Activated naive CD4-positive, alpha-beta T cell treated with anti-CD3 and anti-CD28 coated beads, Interleukin-2, amount 50 U/mL, for 24 hours (primary cell): ENCODE measurements around the gene LIX1L.

Source experiments
- H3K27ac Mint-ChIP-seq: one replicate; pipeline ENCODE4 v1.8.0; 2021; ENCODE audit warnings: mild to moderate bottlenecking, mixed read lengths
- H3K27me3 Mint-ChIP-seq: one replicate; pipeline ENCODE4 v1.8.0; 2021; ENCODE audit warnings: mixed read lengths
- H3K36me3 Mint-ChIP-seq: one replicate; pipeline ENCODE4 v1.8.0; 2021; ENCODE audit warnings: mixed read lengths
- H3K4me1 Mint-ChIP-seq: one replicate; pipeline ENCODE4 v1.8.0; 2021; ENCODE audit warnings: mixed read lengths
- H3K4me3 Mint-ChIP-seq: one replicate; pipeline ENCODE4 v1.8.0; 2021; ENCODE audit warnings: mild to moderate bottlenecking, mixed read lengths
- H3K9me3 Mint-ChIP-seq: one replicate; pipeline ENCODE4 v1.8.0; 2021; ENCODE audit warnings: mixed read lengths

The LIX1L gene

DNA sequence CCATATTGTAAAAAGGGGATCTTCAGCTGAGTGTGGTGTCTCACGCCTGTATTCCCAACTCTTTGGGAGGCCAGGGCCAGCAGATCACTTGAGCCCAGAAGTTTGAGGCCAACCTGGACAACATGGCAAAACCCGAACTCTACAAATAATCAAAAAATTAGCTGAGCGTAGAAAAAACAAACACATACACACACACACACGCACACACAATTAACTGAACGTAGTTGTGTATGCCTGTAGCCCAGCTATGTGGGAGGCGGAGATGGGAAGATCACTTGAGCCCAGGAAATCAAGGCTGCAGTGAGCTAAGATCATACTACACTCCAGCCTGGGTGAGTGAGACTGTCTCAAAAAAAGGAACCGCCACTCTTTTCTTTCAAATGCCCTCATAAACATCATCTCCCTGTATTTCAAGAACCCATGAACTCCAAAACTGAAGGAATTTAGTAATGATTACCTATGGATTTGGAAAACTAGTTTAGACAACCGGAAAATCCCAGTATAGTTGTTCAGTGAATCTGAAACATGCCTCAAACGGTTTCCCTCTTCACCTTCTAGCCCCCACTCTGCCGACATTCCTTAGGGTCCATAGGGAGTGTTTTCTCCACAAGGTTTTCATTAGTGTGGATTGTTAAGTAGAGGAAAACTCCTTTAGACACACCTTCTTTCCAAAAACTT, 34.1 kb upstream of the LIX1L start:
- Mint-ChIP-seq H3K9me3 (no peaks in the 10 kb centered on the region), H3K36me3 (peaks cover 28% of the 10 kb centered on the region), H3K4me1 (peaks cover 59% of the 10 kb centered on the region), H3K27me3 (no peaks in the 10 kb centered on the region), H3K4me3 (peak overlapping the region; percentile 91), H3K27ac (peak overlapping the region; percentile 88)

DNA sequence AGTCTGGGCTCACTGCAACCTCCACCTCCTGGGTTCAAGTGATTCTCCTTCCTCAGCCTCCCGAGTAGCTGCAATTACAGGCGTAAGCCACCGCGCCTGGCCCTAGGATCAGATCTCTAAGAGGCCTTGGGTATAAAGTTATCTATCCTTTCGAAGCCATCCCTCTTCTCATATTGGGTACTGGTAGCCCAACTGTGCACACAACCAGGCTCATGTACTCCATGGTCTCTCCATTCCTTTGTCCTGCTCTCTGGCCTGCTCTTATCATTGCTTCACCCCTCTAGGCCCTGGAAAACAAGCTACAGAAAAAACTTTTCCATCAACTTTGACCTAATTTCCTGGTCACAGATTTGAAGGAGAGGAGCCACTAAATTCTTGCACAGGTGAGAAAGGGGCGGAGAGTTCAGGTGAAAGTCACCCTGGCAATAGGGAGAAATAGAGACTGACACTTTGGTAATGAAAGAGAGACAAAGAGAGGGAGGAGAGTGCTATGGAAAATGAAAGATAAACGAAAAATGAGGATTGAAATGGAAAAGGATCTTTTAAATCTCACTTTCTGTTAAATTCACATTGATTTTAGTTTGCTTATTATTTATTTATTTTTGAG, 32.5 kb upstream of the LIX1L start:
- H3K4me3 Mint-ChIP-seq: no peak overlapping the region
- H3K27ac Mint-ChIP-seq: peak overlapping the region; percentile 92
- peaks cover 59% of the 10 kb centered on the region for H3K4me1 Mint-ChIP-seq
- peaks cover 26% of the 10 kb centered on the region for H3K36me3 Mint-ChIP-seq
- H3K27me3 Mint-ChIP-seq: no peaks in the 10 kb centered on the region
- no peaks in the 10 kb centered on the region for H3K9me3 Mint-ChIP-seq

DNA sequence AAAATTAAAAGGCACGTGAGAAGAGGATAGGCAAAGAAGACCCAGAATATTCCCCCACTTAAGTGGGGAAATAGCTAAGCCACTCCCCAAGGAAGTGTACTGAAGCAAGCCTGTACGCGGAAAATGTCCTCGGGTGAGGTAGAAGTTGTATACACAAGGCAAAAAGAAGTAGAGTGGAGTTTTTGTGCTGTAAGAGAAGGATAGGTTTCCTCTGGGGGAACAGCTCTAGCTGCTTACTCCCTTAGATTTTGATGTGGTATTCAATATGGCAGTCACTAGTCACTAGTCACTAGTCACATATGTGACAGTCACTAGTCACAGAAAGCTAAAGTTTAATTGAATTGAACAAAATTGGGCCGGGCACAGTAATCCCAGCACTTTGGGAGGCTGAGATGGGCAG, 31.0 kb upstream of the LIX1L start:
- peaks cover 14% of the 10 kb centered on the region for H3K36me3 Mint-ChIP-seq
- no peaks in the 10 kb centered on the region for H3K9me3 Mint-ChIP-seq
- peak overlapping the region; percentile 85 for H3K27ac Mint-ChIP-seq
- H3K4me3 Mint-ChIP-seq: peak overlapping the region; percentile 43
- peaks cover 54% of the 10 kb centered on the region for H3K4me1 Mint-ChIP-seq
- no peaks in the 10 kb centered on the region for H3K27me3 Mint-ChIP-seq

DNA sequence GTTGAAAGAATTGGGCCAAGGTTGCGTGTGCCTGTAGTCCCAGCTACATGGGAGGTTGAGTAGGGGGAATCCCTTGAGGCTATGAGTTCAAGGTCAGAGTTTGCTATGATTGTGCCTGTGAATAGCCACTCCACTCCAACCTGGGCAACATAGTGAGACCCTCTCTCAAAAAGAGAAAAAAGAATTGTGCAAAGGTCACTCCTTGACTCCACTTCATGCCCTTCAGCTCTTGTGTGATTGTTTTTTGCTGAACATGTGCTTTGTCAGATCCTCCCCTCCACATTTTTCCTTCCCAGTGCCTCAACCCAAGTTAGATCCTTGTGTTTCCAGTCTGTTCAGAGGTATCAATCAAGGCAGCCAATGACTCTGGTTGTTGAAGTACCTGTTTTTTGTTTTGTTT, 30.1 kb upstream of the LIX1L start:
- H3K4me1 Mint-ChIP-seq: peaks cover 46% of the 10 kb centered on the region
- no peaks in the 10 kb centered on the region for H3K9me3 Mint-ChIP-seq
- no peaks in the 10 kb centered on the region for H3K27me3 Mint-ChIP-seq
- peak overlapping the region; percentile 25 for H3K27ac Mint-ChIP-seq
- H3K4me3 Mint-ChIP-seq: no peak overlapping the region
- peaks cover 8% of the 10 kb centered on the region for H3K36me3 Mint-ChIP-seq

DNA sequence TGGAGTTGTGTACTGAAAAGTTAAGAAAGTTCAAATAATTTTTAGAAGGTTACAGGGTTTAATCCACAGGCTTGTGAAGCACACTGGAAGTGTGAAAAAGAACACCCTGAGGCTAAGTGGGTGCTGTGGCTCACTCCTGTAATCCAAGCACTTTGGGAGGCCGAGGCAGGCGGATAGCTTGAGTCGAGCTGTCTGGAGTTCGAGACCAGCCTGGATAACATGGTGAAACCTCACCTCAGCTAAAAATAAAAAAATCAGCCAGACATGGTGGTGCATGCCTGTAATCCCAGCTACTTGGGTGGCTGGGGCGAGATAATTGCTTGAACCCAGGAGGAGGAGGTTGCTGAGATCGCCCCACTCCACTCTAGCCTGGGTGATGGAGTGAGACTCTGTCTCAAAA, 28.7 kb upstream of the LIX1L start:
- Mint-ChIP-seq H3K27ac (no peak overlapping the region), H3K4me1 (peaks cover 32% of the 10 kb centered on the region), H3K36me3 (no peaks in the 10 kb centered on the region), H3K27me3 (no peaks in the 10 kb centered on the region), H3K4me3 (no peak overlapping the region), H3K9me3 (no peaks in the 10 kb centered on the region)

DNA sequence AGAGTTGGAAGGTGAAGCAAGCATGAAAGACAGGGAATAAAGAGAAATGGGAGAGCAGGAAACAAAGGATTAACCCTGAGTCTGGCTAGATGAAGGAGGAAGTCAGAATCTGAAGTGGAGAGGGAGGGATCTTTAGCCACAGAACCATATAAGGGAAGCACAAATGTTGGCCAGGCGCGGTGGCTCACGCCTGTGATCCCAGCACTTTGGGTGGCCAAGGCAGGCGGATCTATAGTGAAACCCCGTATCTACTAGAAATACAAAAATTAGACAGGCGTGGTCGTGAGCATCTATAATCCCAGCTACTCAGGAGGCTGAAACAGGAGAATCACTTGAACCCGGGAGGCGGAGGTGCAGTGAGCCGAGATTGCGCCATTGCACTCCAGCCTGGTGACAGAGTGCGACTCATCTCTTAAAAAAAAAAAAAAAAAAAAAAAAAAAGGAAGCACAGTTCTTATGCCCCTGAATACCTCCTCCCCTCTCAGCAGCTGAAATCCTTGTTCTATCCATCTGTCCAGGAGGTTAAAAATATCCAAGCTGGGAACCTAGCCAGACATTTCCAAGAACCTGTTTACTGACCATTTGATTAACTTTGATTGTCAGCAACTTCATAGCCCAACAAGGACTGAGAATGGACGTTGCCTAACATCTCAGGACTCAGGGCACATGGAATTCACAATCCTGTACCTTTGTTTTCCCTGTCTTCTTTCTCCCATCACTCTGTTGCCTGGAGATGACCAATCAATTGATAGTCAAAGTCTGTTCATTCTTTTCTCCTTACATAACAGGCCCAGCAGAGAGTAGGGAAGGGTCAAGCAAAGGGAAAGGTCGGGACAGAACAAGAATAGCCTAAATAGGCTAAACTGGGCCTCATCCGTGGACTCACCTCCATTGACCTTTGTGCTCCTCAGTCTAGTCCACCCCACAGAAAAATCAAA, 28.0 kb upstream of the LIX1L start:
- Mint-ChIP-seq H3K27ac (peak overlapping the region; percentile 90), H3K4me3 (peak overlapping the region; percentile 51), H3K27me3 (no peaks in the 10 kb centered on the region), H3K9me3 (no peaks in the 10 kb centered on the region), H3K4me1 (peaks cover 24% of the 10 kb centered on the region), H3K36me3 (no peaks in the 10 kb centered on the region)

DNA sequence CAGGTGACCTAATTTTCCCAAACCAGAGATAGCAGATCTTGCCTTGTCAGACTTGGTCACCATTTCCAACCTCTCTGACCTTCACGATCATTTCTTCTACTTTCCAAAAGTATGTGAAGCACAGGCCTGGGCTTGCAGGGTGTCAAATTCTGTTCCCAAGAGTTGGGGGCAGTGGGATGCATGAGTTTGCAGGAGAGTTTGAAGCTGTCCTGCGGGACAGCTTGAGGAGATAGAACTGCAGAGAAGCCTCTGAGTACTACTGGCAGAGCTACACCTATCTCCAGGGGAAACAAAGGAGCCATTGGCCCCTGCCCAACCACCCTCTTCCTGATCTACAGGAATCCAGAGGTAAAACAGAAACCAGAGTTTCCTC, 27.3 kb upstream of the LIX1L start:
- H3K4me3 Mint-ChIP-seq: peak overlapping the region; percentile 49
- no peaks in the 10 kb centered on the region for H3K27me3 Mint-ChIP-seq
- peaks cover 18% of the 10 kb centered on the region for H3K4me1 Mint-ChIP-seq
- H3K36me3 Mint-ChIP-seq: no peaks in the 10 kb centered on the region
- peak overlapping the region; percentile 90 for H3K27ac Mint-ChIP-seq
- H3K9me3 Mint-ChIP-seq: no peaks in the 10 kb centered on the region

DNA sequence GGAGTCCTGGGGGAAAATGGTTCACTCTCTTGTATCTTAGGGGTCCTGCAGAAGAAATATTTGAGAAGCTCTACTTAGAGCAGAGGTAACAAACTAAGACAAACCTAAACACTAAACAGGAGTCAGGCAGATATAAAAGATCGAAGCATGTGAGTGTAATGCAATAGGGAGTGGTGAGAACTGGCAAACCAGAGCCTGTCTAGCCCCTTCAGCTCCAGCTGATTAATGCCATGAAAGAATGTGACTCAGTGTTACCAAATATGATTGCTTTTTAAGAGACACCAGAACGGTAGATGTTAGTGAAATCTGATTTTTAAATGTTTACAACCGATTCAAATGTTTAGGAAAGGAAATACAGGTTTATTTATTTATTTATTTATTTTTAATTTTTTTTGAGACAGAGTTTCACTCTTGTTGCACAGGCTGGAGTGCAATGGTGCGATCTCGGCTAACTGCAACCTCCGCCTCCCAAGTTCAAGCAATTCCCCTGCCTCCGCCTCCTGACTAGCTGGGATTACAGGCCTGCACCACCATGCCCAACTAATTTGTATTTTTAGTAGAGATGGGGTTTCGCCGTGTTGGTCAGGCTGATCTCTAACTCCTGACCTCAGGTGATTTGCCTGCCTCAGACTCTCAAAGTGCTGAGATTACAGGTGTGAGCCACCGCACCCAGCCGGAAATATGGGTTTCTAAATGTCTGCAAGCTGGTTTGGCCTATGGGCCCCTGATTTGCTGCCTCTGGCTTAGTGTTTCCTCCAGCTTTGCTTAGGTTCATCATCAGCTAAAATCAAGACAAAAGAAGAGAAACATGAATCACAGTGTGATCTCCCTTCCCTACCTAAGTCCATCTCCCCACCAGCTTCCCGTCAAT, 26.4 kb upstream of the LIX1L start:
- peak overlapping the region; percentile 49 for H3K4me3 Mint-ChIP-seq
- H3K9me3 Mint-ChIP-seq: no peaks in the 10 kb centered on the region
- peaks cover 17% of the 10 kb centered on the region for H3K4me1 Mint-ChIP-seq
- peak overlapping the region; percentile 91 for H3K27ac Mint-ChIP-seq
- H3K36me3 Mint-ChIP-seq: no peaks in the 10 kb centered on the region
- H3K27me3 Mint-ChIP-seq: no peaks in the 10 kb centered on the region

DNA sequence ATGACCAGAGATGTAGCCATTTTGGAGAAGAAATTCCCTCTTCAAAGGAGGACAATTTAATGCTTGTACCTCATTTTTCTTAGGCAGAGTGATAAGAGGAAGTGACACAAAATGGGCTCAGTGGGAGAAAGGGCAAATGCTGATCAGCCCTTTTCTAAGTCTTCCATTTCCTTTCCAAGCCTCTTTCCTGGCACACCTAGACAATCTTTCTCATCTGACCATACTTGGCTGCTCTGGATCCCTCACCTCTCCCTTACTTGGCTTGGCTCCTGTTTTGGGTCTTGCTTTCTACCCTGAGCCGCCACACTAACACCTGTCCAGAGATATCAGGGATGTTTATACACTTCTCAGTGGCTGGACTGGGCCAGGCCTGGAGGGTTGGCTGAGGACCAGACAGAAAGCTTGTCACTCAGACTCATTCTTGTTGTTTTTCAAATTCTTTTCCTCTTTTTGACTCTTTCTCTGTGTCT, 25.4 kb upstream of the LIX1L start:
- Mint-ChIP-seq H3K9me3 (no peaks in the 10 kb centered on the region), H3K27ac (peak overlapping the region; percentile 91), H3K4me3 (peak overlapping the region; percentile 52), H3K4me1 (peaks cover 9% of the 10 kb centered on the region), H3K36me3 (no peaks in the 10 kb centered on the region), H3K27me3 (no peaks in the 10 kb centered on the region)

DNA sequence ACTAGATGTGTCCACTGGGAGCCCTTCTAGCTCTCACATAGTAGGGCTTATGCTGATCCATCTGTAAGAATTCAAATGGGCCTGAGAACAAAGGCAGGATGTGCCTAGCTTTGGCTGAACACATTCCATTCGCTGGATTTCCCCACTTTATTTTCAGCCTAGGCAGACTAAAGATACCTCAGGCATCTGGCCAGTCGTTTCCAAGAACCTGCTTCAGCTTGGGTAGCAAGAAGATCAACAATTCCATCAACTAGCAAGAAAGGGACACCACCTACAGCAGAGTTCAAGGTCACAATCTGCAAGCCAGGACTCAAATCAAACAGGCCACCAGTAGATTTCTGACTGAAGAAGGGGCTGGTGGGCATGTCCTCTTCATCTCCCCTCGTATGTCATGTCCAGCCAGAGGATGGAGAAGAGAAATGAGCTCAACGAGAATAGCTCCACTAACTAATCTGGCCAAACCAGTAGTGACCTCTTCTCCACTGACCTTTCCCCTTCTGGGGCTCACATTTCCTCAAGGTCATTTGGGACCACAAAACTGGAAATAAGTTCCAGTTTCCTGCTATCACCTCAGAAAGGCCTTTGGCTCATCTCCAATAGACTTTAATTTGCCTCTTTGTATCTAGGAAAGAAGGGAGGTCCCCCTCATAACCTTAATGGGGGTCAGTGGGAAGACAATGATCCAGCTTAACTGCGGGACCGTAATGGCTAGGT, 24.4 kb upstream of the LIX1L start:
- no peak overlapping the region for H3K4me3 Mint-ChIP-seq
- no peaks in the 10 kb centered on the region for H3K4me1 Mint-ChIP-seq
- peak overlapping the region; percentile 91 for H3K27ac Mint-ChIP-seq
- no peaks in the 10 kb centered on the region for H3K27me3 Mint-ChIP-seq
- no peaks in the 10 kb centered on the region for H3K9me3 Mint-ChIP-seq
- H3K36me3 Mint-ChIP-seq: no peaks in the 10 kb centered on the region

DNA sequence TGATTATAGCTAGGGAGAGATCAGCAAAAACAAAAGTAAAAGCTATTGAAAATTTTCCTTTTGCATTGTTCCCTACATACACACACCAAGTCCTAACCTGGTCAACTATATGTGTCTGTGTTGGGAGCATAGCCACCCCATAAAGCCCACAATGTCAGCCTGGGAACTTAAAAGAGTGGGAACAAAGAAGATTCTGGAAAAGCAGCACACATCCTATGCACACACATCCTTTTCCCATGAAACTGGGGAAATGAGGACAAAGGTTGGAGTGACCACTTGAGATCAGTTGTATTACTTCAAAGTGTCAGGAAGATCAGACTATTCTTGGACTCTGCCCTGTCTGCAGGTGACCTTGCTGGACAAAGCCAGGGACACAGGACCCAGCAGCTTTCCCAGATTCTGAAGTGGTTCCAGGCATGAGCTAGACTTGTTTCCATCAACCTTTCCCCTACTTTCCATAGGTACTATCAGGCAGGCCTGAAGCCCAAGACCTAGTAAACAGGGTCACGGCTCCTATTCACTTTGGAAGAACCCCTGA, 22.7 kb upstream of the LIX1L start:
- no peaks in the 10 kb centered on the region for H3K36me3 Mint-ChIP-seq
- no peak overlapping the region for H3K4me3 Mint-ChIP-seq
- H3K27me3 Mint-ChIP-seq: no peaks in the 10 kb centered on the region
- H3K9me3 Mint-ChIP-seq: no peaks in the 10 kb centered on the region
- H3K27ac Mint-ChIP-seq: no peak overlapping the region
- H3K4me1 Mint-ChIP-seq: no peaks in the 10 kb centered on the region

DNA sequence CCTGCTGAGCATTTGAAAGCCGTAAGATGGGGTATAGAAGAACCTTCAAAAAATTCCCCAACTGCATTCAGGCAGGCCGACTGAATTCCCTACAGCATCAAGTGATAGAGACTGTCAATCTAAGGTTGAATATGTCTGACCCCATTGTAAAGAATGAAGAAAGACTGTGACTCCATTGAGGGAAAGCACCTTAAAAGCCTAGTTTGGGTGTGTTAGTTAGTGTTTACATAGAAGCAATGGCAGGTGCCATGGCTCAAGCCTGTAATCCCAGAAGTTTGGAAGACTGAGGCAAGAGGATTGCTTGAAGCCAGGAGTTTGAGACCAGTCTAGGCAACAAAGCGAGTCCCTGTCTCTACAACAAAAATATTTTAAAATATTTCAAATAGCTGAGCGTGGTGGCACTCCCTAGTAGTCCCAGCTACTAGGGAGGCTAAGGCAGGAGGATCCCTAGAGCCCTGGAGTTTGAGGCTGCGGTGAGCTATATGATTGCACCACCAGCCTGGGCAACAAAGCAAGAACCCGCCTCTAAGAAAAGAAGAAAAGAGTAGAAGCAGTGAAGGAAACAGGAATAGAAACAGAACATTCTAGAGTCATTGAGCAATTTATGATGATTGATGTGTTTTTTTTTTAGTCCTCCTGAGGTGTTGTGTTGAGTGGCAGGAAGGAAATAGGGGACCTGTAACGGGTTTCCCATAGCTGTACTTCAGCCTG, 22.1 kb upstream of the LIX1L start:
- Mint-ChIP-seq H3K4me1 (peaks cover 6% of the 10 kb centered on the region), H3K36me3 (no peaks in the 10 kb centered on the region), H3K9me3 (no peaks in the 10 kb centered on the region), H3K4me3 (no peak overlapping the region), H3K27me3 (no peaks in the 10 kb centered on the region), H3K27ac (no peak overlapping the region)

DNA sequence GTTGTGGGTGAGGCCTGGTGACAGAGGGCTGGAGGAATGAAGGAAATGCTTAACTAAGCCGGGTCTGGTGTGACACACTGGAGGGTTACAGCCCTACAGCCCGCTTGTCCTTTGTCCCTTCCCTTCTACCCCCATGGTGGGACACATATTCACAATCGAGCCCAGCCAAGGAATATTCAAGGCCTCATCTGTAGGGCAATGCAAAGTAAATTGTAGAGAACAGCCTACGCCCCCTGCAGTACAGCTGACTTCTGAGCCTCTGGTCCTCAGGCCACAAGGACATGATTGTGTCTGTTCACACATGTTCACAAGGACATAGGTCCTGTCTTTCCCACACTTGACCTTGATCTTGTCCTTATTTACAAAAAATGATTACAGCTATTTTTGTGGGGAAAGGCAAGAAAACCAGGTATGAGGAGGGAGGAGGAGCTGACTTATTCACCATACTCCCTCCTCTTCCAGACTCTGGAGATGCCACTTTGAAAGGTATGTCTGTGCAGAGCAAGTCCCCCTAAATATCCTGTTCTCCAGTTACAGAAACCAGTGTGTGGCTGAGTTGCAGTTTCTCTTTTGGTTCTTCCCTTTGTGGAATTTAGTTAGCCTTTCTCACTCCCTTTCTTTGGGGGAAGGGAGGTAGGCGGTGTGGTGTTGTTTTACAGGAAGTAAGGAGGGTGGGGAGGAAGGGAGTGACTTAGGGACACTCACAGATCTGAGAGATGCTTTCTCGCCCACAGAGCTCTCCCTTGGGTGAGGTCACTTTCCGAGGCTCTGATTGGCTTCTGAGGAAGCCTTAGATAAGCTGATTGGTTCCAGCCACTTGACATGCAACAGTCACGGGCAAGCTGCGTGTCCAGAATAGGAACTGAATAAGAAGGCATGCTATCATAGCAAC, 21.3 kb upstream of the LIX1L start:
- Mint-ChIP-seq H3K4me3 (no peak overlapping the region), H3K4me1 (peaks cover 14% of the 10 kb centered on the region), H3K9me3 (no peaks in the 10 kb centered on the region), H3K36me3 (no peaks in the 10 kb centered on the region), H3K27ac (no peak overlapping the region), H3K27me3 (no peaks in the 10 kb centered on the region)
